GM04503 (cell line): ENCODE results near the gene ABHD15.
"Not testable (repeated sequence)": the region's sequence is repeated elsewhere in the genome, so short reads cannot be mapped to it uniquely, and the experiment has no call there.

Source experiments
- DNase-seq: peaks from one replicate; pipeline ENCODE4 v3.0.0-alpha.2; 2012; ENCODE audit warnings: low read depth

ABHD15 gene

GRCh38 chr17:29568331-29569244 lies 1.8 kb upstream of the ABHD15 start, which contains the start of gene TP53I13:
TSS of gene TP53I13 (plus strand) at chr17:29568701. CDS start at chr17:29568759, 58 bp downstream.
- DNase-seq, result no peak

GRCh38 chr17:29567554-29568330 lies 905 bp upstream of the ABHD15 start:
- no peak for DNase-seq

- no peak for DNase-seq
Observed at GRCh38 chr17:29567304-29567553, 392 bp upstream of the ABHD15 start.

GRCh38 chr17:29565643-29566472 lies 979 bp downstream of the ABHD15 start:
- DNase-seq, result no peak

DNA sequence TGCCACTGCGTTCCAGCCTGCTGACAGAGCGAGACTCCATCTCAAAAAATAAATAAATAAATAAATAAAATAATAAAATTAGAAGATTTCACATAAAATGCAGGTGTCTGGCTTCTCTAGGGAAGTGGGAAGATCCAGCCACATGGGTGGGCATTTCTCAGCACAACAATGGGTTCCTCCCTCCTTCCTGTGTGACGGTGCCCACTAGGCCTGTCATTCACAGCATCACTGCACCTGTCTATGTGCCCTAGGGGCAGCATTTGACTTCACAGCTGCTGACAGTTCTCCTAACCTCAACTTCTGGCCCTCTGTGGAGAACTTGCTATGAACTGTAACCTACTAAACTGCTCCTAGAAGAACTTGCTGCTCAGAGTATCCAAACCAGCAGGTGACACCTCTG lies 3.0 kb downstream of the ABHD15 start:
- no peak for DNase-seq

- DNase-seq, result no peak
Observed at GRCh38 chr17:29562615-29563014, 4.2 kb downstream of the ABHD15 start.

DNA sequence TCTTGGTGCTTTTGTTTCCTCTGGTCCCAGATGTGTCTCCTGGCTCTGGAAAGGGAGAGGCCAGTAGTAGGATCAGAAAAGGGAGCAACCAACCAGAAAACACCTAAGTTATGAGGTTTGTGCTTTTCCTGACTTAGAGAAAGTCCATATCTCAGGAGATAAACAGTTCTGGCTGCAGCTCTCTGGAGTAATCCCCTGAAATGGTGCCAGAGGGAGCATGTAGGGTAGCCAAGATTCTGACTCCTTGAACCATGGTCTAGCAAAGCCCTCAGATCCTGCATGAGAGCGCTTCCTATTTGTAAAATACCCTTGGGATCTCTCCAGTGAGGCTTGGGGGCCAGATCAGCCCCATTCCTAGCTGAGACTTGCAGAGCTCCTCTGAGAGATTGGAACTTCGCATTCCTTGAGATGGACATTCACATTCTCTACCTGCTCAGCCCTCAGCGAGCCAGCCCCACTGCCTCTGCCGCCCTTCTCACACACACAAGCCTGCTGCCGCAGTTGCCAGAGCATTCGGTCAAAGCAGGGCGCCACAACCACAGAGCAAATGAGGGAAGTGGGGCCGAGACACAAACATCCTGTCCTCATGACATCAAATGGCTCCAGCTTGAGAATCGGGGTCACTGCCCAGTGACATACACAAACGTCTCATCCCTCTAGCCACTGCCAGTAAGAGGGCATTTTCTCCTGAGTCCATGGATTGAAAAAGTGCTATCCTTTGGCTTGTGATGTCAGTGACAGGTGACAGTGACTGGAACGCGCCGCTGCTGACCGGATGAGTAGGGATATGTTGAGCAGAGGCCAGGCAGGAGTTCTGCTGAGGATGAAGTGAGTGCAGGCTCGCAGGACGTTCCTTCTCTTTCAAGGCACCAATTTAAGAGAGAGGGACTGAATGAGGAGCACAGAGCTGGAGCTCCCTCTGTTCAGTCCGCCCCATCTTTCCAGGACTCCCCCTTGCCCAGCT lies 5.0 kb downstream of the ABHD15 start:
- DNase-seq, result no peak

GRCh38 chr17:29560316-29560715 lies 6.5 kb downstream of the ABHD15 start:
- no peak for DNase-seq

- no peak for DNase-seq
Observed at GRCh38 chr17:29559640-29560039, 7.2 kb downstream of the ABHD15 start.

GRCh38 chr17:29558139-29558538 lies 8.7 kb downstream of the ABHD15 start:
- not testable (repeated sequence) for DNase-seq

GRCh38 chr17:29557739-29558116 lies 9.1 kb downstream of the ABHD15 start:
- no peak for DNase-seq

- DNase-seq, result no peak
Observed at GRCh38 chr17:29557085-29557738, 9.6 kb downstream of the ABHD15 start.

- no peak for DNase-seq
Observed at GRCh38 chr17:29555840-29556239, 11.0 kb downstream of the ABHD15 start.

- DNase-seq, result no peak
Observed at GRCh38 chr17:29549177-29549923, 17.5 kb downstream of the ABHD15 start.

GRCh38 chr17:29546830-29547229 lies 20.0 kb downstream of the ABHD15 start:
- DNase-seq, result no peak

- no peak for DNase-seq
Observed at GRCh38 chr17:29546085-29546484, 20.8 kb downstream of the ABHD15 start.

DNA sequence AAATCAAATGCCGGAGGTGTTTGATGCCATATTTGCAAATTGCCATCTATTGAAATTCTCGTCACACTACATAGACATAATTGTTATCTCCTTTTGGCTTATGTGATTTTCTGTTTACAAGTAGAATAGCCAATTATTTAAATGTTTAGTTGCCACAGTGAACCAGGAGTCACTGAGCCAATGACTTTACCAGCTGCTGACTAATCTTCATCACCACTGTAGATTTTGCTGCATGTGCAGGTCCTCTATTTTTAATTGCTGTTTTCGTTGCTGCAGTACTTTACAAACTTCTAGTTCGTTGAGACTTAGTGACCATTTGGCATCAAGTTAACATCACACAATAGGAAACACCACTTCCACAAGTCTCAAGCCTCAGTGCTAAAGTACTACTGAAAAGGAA lies 22.8 kb downstream of the ABHD15 start:
- no peak for DNase-seq

- no peak for DNase-seq
Observed at GRCh38 chr17:29533976-29534375, 32.9 kb downstream of the ABHD15 start.

GRCh38 chr17:29526322-29526721 lies 40.5 kb downstream of the ABHD15 start:
- DNase-seq, result no peak

- no peak for DNase-seq
Observed at GRCh38 chr17:29524692-29525091, 42.1 kb downstream of the ABHD15 start.
